Left ventricle myocardium inferior (tissue), 1 donor: Measurements from ENCODE around the gene KLHL4. TPM values are rescaled to one million over a fixed set of nuclear protein-coding genes. Genes with fewer than 3 reads are reported as not detected.
A peak's percentile ranks its signal among the peaks of the same experiment; 100 is the strongest.
"Not testable (repeated sequence)": the region's sequence is repeated elsewhere in the genome, so short reads cannot be mapped to it uniquely, and the experiment has no call there.

Experiments
- DNase-seq: peaks from one replicate; pipeline ENCODE4 v3.0.0-alpha.2; 2020
- H3K27ac ChIP-seq: fragments of 200-600 bp; replicated peaks from 2 replicates; pipeline ENCODE4 v1.8.0; 2021
- H3K27me3 ChIP-seq: fragments of 200-600 bp; 2 replicates; pipeline ENCODE4 v1.8.0; 2021; ENCODE audit warnings: low read depth
- H3K36me3 ChIP-seq: fragments of 200-600 bp; 2 replicates; pipeline ENCODE4 v1.8.0; 2021
- H3K4me1 ChIP-seq: fragments of 200-600 bp; 2 replicates; pipeline ENCODE4 v1.8.0; 2021
- H3K4me3 ChIP-seq: fragments of 200-600 bp; 2 replicates; pipeline ENCODE4 v1.8.0; 2021; ENCODE audit warnings: mild to moderate bottlenecking, moderate library complexity
- H3K9me3 ChIP-seq: fragments of 200-600 bp; replicated peaks from 2 replicates; pipeline ENCODE4 v1.8.0; 2021
- CTCF ChIP-seq: fragments of 200-600 bp; IDR thresholded peaks from 2 replicates; pipeline ENCODE4 v1.8.0; 2021; ENCODE audit warnings: antibody characterized with exemption, mild to moderate bottlenecking, borderline replicate concordance
- intact Hi-C: fragments of 100-400 bp; cut with micrococcal nuclease; formaldehyde crosslinking; loops from one replicate; pipeline ENCODE4 v1.11.0; 2022
- total RNA-seq: library from RNA; stranded (reverse); fragmentation: NEBNext Ultra II Directional; extraction: Animal tissue kit (Norgen Biotek cat#: 25700); gene quantifications from one replicate; pipeline ENCODE4 v1.2.1, GENCODE V29; 2021
- donor health status: DM: no; HTN: yes; CAD: no; lungs with severe emphysema.

KLHL4 gene
- total RNA-seq, 1 donor from 2014 or later, result 0.74 TPM

- Histone ChIP-seq H3K4me1 (no peaks in the 10 kb centered on the region), H3K36me3 (no peaks in the 10 kb centered on the region), H3K27me3 (no peaks in the 10 kb centered on the region), H3K27ac (no peak overlapping the region), H3K4me3 (no peak overlapping the region), H3K9me3 (no peaks in the 10 kb centered on the region)
- no peak for TF ChIP-seq CTCF
- intact Hi-C loops, result no loop called here
- no peak for DNase-seq
These were observed 98.8 kb downstream of the KLHL4 start for GRCh38 chrX:87616371-87616770.

- intact Hi-C loops, result no loop called here
- Histone ChIP-seq H3K4me3 (no peak overlapping the region), H3K36me3 (no peaks in the 10 kb centered on the region), H3K27me3 (no peaks in the 10 kb centered on the region), H3K27ac (no peak overlapping the region), H3K9me3 (no peaks in the 10 kb centered on the region), H3K4me1 (no peaks in the 10 kb centered on the region)
- TF ChIP-seq CTCF, result no peak
- no peak for DNase-seq
These were observed 104.1 kb downstream of the KLHL4 start for GRCh38 chrX:87621697-87622096.

GRCh38 chrX:87626996-87627395 lies 109.4 kb downstream of the KLHL4 start:
- no peak for TF ChIP-seq CTCF
- H3K36me3 ChIP-seq, result no peaks in the 10 kb centered on the region
- H3K27ac ChIP-seq, result no peak overlapping the region
- H3K4me1 ChIP-seq, result no peaks in the 10 kb centered on the region
- intact Hi-C loops, result no loop called here
- DNase-seq, result no peak
- no peaks in the 10 kb centered on the region for H3K27me3 ChIP-seq
- no peak overlapping the region for H3K4me3 ChIP-seq
- H3K9me3 ChIP-seq, result no peaks in the 10 kb centered on the region

- Histone ChIP-seq H3K36me3 (no peaks in the 10 kb centered on the region), H3K9me3 (no peaks in the 10 kb centered on the region), H3K4me3 (no peak overlapping the region), H3K27ac (peak overlapping the region; percentile 30), H3K27me3 (no peaks in the 10 kb centered on the region), H3K4me1 (no peaks in the 10 kb centered on the region)
- TF ChIP-seq CTCF, result no peak
- no peak for DNase-seq
- intact Hi-C loops, result no loop called here
These were observed 116.8 kb downstream of the KLHL4 start for GRCh38 chrX:87634361-87634760.

GRCh38 chrX:87636533-87636932 lies 118.9 kb downstream of the KLHL4 start:
- no peak for TF ChIP-seq CTCF
- no peaks in the 10 kb centered on the region for H3K9me3 ChIP-seq

GRCh38 chrX:87641439-87641838 lies 123.8 kb downstream of the KLHL4 start:
- H3K4me1 ChIP-seq, H3K4me3 ChIP-seq, H3K27ac ChIP-seq, H3K27me3 ChIP-seq, H3K9me3 ChIP-seq, H3K36me3 ChIP-seq, DNase-seq, intact Hi-C loops: not testable (repeated sequence)

More at GRCh38 chrX:87636533-87636932, 118.9 kb downstream of the KLHL4 start:
- Histone ChIP-seq H3K4me1 (no peaks in the 10 kb centered on the region), H3K27me3 (no peaks in the 10 kb centered on the region), H3K36me3 (no peaks in the 10 kb centered on the region), H3K4me3 (no peak overlapping the region), H3K27ac (no peak overlapping the region)
- intact Hi-C loops, result no loop called here
- no peak for DNase-seq
